Left lung (tissue), 10 donors: ENCODE results near the gene LMNTD2. TPM values are rescaled to one million over a fixed set of nuclear protein-coding genes. Genes with fewer than 3 reads are reported as not detected.

ENCODE experiments used
- ATAC-seq: fragments of 200-7000 bp; cut with Tn5 transposase; one replicate; pipeline ENCODE4 v1.9.1; 2020; ENCODE audit warnings: moderate library complexity
- DNase-seq, 4 donors: peaks; one replicate each; pipeline ENCODE4 v3.0.0-alpha.2; 2013 to 2020
- H3K27ac ChIP-seq, 2 donors: fragments of 200-600 bp; sonication (generic) in 1 of 2; one replicate each; pipeline versions ENCODE4 v1.5.0 to v1.8.0; 2020 to 2021
- H3K27me3 ChIP-seq, 2 donors: fragments of 200-600 bp; sonication (generic) in 1 of 2; one replicate each; pipeline versions ENCODE4 v1.5.0 to v1.8.0; 2020 to 2021
- H3K36me3 ChIP-seq, 2 donors: fragments of 200-600 bp; sonication (generic) in 1 of 2; one replicate each; pipeline versions ENCODE4 v1.5.0 to v1.8.0; 2020 to 2021
- H3K4me1 ChIP-seq, 2 donors: fragments of 200-600 bp; one replicate each; pipeline ENCODE4 v1.8.0; 2021
- H3K4me3 ChIP-seq, 2 donors: fragments of 200-600 bp; sonication (generic) in 1 of 2; one replicate each; pipeline versions ENCODE4 v1.5.0 to v1.8.0; 2020 to 2021; ENCODE audit warnings: mild to moderate bottlenecking in 1 of 2
- H3K9me3 ChIP-seq, 2 donors: fragments of 200-600 bp; sonication (generic) in 1 of 2; one replicate each; pipeline versions ENCODE4 v1.5.0 to v1.8.0; 2020 to 2021
- CTCF ChIP-seq, 2 donors: fragments of 200-600 bp; sonication (generic) in 1 of 2; IDR thresholded peaks; one replicate each; pipeline versions ENCODE4 v1.5.0 to v1.8.0; 2021; ENCODE audit warnings: antibody characterized with exemption in 2 of 2
- intact Hi-C, 2 donors: fragments of 100-400 bp; cut with DNase I; formaldehyde crosslinking; loops; one replicate each; pipeline versions ENCODE4 v1.11.2 to v1.14.2; 2022
- polyA plus RNA-seq, 6 donors: library from polyadenylated mRNA; unstranded; fragments of 120-200 nt; gene quantifications; one replicate each; pipeline ENCODE4 v1.2.1, GENCODE V29; 2013; ENCODE audit not compliant: insufficient read length in 6 of 6
- total RNA-seq, 2 donors: library from RNA; stranded (reverse); fragmentation: NEBNext Ultra II Directional; extraction: Animal tissue kit (Norgen Biotek cat#: 25700); gene quantifications; one replicate each; pipeline ENCODE4 v1.2.1, GENCODE V29; 2021
- donor health status: DM: no; HTN: yes; CAD: no.
- donor health status: DM: no; HTN: no; CAD: no.

LMNTD2 gene
- total and polyA plus RNA-seq, 8 donors, result 1.6 to 5.2 (median 2.7) TPM

- Histone ChIP-seq H3K9me3 (no peaks in the 10 kb centered on the region), H3K4me1 (no peaks in the 10 kb centered on the region), H3K36me3 (no peaks in the 10 kb centered on the region), H3K27me3 (peaks cover under 1 to 15% of the 10 kb centered on the region in 2 donors), H3K4me3 (no peak overlapping the region), H3K27ac (no peak overlapping the region)
- TF ChIP-seq CTCF (IDR thresholded peaks at IDR 0.05), result no peak
- ATAC-seq, result no peak
- no peak for DNase-seq
- intact Hi-C loops, result no loop called here
Observed at GRCh38 chr11:548700-549603, 11.6 kb downstream of the LMNTD2 start.

GRCh38 chr11:545171-545570 is 15.4 kb downstream of the LMNTD2 start:
- H3K4me3 ChIP-seq, result no peak overlapping the region
- no peaks in the 10 kb centered on the region for H3K4me1 ChIP-seq
- no peaks in the 10 kb centered on the region for H3K9me3 ChIP-seq
- DNase-seq (no peak), ATAC-seq (no peak)
- H3K27me3 ChIP-seq, result no peaks in the 10 kb centered on the region
- no peak overlapping the region for H3K27ac ChIP-seq
- no peaks in the 10 kb centered on the region for H3K36me3 ChIP-seq
- intact Hi-C loops, result no loop called here
- no peak for TF ChIP-seq CTCF (IDR thresholded peaks at IDR 0.05)

- Histone ChIP-seq H3K36me3 (no peaks in the 10 kb centered on the region), H3K27ac (no peak overlapping the region), H3K4me3 (no peak overlapping the region), H3K27me3 (no peaks in the 10 kb centered on the region), H3K9me3 (no peaks in the 10 kb centered on the region), H3K4me1 (no peaks in the 10 kb centered on the region)
- intact Hi-C loops, result no loop called here
- no peak for DNase-seq
- no peak for TF ChIP-seq CTCF (IDR thresholded peaks at IDR 0.05)
- no peak for ATAC-seq
Observed at GRCh38 chr11:544817-545166, 15.7 kb downstream of the LMNTD2 start.

- Histone ChIP-seq H3K9me3 (no peaks in the 10 kb centered on the region), H3K27me3 (peaks cover 0 to 22% of the 10 kb centered on the region in 2 donors), H3K27ac (no peak overlapping the region), H3K36me3 (no peaks in the 10 kb centered on the region), H3K4me3 (no peak overlapping the region), H3K4me1 (peaks cover 14 to 19% of the 10 kb centered on the region in 2 donors)
- ATAC-seq (no peak), DNase-seq (no peak)
- TF ChIP-seq CTCF (IDR thresholded peaks at IDR 0.05), result no peak
- intact Hi-C loops, result no loop called here
Observed at GRCh38 chr11:541433-541885, 19.1 kb downstream of the LMNTD2 start.

- intact Hi-C loops, result no loop called here
Observed at GRCh38 chr11:540583-541432, 19.7 kb downstream of the LMNTD2 start.

More at GRCh38 chr11:540583-541432, 19.7 kb downstream of the LMNTD2 start:
- no peak for TF ChIP-seq CTCF (IDR thresholded peaks at IDR 0.05)
- Histone ChIP-seq H3K4me1 (peaks cover 14 to 26% of the 10 kb centered on the region in 2 donors), H3K4me3 (no peak overlapping the region), H3K27ac (no peak overlapping the region), H3K36me3 (no peaks in the 10 kb centered on the region), H3K9me3 (no peaks in the 10 kb centered on the region), H3K27me3 (peaks cover 0 to 29% of the 10 kb centered on the region in 2 donors)
- DNase-seq (no peak), ATAC-seq (no peak)
